PC-3 (cell line): ENCODE results near the gene ABHD2.

Experiments used
- EZH2 ChIP-seq: fragments of 300-600 bp; sonication (generic); IDR thresholded peaks from one replicate; pipeline ENCODE4 v1.6.1; 2017; ENCODE audit warnings: antibody characterized with exemption, mild to moderate bottlenecking, low read length; ENCODE audit not compliant: unreplicated experiment
- EZH2phosphoT487 ChIP-seq: fragments of 300-600 bp; sonication (generic); IDR thresholded peaks from 2 replicates; pipeline ENCODE4 v1.6.1; 2018; ENCODE audit warnings: mild to moderate bottlenecking, antibody characterized with exemption, low read length, borderline replicate concordance
- TF ChIP-seq, protein P1 (sequence below): fragments of 300-600 bp; sonication (generic); conservative IDR thresholded peaks from 2 replicates; pipeline ENCODE4 v1.5.1; 2017; ENCODE audit warnings: antibody characterized with exemption, low read depth, mild to moderate bottlenecking, low read length

DNA sequence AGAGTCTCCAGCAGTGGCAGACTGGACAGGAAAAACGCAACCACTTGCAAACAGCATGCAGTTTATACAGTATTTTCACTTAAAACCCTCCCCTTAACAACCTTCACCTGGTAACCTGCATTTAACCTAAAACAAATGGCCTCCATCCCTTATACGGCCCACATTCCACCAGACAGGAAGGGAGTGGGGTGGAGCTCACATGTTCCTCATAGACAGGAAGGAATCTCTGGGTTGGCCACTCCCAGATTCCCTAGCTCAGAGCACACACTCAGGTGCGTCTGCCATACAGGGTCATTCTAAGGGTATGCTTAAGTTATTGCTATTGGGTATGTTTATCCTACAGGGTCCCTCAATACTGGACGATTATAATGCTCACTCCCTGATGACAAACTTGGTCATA, 16.8 kb upstream of the ABHD2 start:
- TF ChIP-seq, protein P1, sequence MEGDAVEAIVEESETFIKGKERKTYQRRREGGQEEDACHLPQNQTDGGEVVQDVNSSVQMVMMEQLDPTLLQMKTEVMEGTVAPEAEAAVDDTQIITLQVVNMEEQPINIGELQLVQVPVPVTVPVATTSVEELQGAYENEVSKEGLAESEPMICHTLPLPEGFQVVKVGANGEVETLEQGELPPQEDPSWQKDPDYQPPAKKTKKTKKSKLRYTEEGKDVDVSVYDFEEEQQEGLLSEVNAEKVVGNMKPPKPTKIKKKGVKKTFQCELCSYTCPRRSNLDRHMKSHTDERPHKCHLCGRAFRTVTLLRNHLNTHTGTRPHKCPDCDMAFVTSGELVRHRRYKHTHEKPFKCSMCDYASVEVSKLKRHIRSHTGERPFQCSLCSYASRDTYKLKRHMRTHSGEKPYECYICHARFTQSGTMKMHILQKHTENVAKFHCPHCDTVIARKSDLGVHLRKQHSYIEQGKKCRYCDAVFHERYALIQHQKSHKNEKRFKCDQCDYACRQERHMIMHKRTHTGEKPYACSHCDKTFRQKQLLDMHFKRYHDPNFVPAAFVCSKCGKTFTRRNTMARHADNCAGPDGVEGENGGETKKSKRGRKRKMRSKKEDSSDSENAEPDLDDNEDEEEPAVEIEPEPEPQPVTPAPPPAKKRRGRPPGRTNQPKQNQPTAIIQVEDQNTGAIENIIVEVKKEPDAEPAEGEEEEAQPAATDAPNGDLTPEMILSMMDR = no peak
- TF ChIP-seq EZH2 = no peak
- TF ChIP-seq EZH2phosphoT487 = no peak
